IPS-20b (cell line): ENCODE measurements around the gene RAB19.

Source experiments
- H3K27ac ChIP-seq: one replicate; pipeline ENCODE4 v1.5.1; 2013; ENCODE audit warnings: low read length
- H3K27me3 ChIP-seq: 2 replicates; pipeline ENCODE4 v1.6.1; 2013; ENCODE audit warnings: mild to moderate bottlenecking, low read length, inconsistent platforms; ENCODE audit not compliant: insufficient read depth
- H3K36me3 ChIP-seq: 2 replicates; pipeline ENCODE4 v1.6.1; 2013; ENCODE audit warnings: low read depth, mild to moderate bottlenecking, inconsistent platforms, low read length, moderate library complexity; ENCODE audit not compliant: insufficient read depth
- H3K4me1 ChIP-seq: 2 replicates; pipeline ENCODE4 v1.6.1; 2013; ENCODE audit warnings: mild to moderate bottlenecking, control low read depth, inconsistent platforms, low read length, moderate library complexity; ENCODE audit not compliant: insufficient read depth
- H3K4me3 ChIP-seq: 2 replicates; pipeline ENCODE4 v1.5.1; 2013; ENCODE audit warnings: mild to moderate bottlenecking, low read length, inconsistent platforms
- H3K9ac ChIP-seq: 2 replicates; pipeline ENCODE4 v1.6.1; 2013; ENCODE audit warnings: low read depth, mild to moderate bottlenecking, inconsistent platforms, low read length, moderate library complexity
- H3K9me3 ChIP-seq: 2 replicates; pipeline ENCODE4 v1.6.1; 2013; ENCODE audit warnings: mild to moderate bottlenecking, low read depth, low read length, inconsistent platforms; ENCODE audit not compliant: insufficient read depth

The RAB19 gene

GRCh38 chr7:140384894-140385545 is 18.8 kb upstream of the RAB19 start:
- Histone ChIP-seq H3K4me1 (peaks cover 12% of the 10 kb centered on the region; the same call in 1 of the 2 replicates), H3K9me3 (no peaks in the 10 kb centered on the region), H3K4me3 (no peak overlapping the region), H3K36me3 (peaks cover 29% of the 10 kb centered on the region), H3K27ac (no peak overlapping the region), H3K9ac (no peak overlapping the region), H3K27me3 (no peaks in the 10 kb centered on the region)

DNA sequence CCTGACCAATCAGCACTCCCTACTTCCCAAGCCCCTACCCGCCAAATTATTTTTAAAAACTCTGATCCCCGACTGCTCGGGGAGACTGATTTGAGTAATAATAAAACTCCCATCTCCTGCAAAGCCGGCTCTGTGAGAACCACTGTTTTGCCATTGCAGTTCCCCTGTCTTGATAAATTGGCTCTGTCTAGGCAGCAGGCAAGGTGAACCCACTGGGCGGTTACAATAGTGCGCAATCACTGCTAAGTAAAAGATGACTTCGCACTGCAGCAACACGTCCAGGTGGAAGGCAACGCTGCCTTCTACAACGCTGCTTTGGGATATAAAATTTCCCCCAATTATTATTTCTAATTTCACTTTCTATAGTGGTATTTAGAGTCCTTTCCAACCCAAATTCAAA is 14.4 kb upstream of the RAB19 start:
- Histone ChIP-seq H3K27me3 (no peaks in the 10 kb centered on the region), H3K4me1 (peaks cover 25% of the 10 kb centered on the region; the same call in 1 of the 2 replicates), H3K9me3 (no peaks in the 10 kb centered on the region), H3K27ac (no peak overlapping the region), H3K4me3 (0 out of 2 replicates have a peak overlapping the region, but pooled peaks have one; percentile 15), H3K9ac (no peak overlapping the region), H3K36me3 (0 out of 2 replicates have a peak, but pooled peaks cover 4% of the 10 kb centered on the region)

DNA sequence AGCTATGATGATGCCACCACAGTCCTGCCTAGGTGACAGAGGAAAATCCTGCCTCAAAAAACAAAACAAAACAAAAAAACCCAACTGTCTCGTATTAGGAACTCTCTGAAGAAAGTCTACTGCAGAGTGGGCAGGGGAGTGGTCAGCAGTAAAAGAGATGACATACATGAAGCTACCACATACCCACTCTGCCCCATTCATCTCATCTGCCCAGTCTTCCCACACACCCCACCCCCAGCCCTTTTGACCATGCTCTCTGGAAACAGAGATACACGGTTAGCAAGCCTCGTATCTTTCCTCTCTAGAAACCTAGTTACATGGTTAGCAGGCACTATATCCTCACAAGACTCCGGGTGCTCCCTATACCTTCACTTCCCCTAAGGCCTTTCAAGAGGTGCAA is 13.8 kb upstream of the RAB19 start:
- Histone ChIP-seq H3K4me3 (no peak overlapping the region), H3K27ac (no peak overlapping the region), H3K27me3 (no peaks in the 10 kb centered on the region), H3K9me3 (no peaks in the 10 kb centered on the region), H3K4me1 (peaks cover 25% of the 10 kb centered on the region; the same call in 1 of the 2 replicates), H3K9ac (peak overlapping the region; percentile 40; the same call in 1 of the 2 replicates), H3K36me3 (0 out of 2 replicates have a peak, but pooled peaks cover 4% of the 10 kb centered on the region)

DNA sequence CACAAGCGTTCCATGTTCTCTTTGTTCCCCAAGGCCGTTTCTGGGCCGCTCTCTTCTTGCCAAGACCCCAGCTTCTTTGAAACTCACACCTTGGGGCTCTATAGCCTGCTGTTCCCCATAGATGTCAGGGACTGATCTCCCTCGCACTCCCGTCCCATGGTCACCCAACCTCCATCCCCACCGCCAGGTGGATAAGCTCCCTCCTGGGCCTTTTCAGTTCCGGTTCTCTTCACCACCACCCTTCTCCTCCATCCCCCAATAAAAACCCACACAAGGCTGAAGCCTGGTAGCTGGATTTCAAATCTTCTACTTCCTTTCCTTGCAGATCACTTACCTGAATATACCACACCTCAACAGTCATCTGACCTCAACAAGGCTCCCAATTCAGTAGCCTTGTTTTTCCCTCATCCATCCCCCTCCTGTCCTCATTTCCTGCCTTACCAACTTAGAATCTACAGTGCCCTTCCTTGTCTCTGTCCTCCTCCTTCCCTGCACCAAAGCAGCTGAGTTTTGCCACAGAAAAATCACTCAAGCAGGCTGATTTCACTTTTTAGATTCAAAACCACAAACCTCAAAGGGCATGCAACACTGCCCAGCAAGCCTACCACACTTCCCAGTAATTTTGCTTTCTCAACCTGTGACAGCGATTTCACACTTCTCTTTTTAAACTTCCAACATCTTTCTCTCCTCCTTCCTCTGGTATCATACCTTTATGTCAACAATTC is 13.2 kb upstream of the RAB19 start:
- H3K27me3 ChIP-seq = no peaks in the 10 kb centered on the region
- H3K4me3 ChIP-seq = no peak overlapping the region
- H3K9me3 ChIP-seq = no peaks in the 10 kb centered on the region
- 0 out of 2 replicates have a peak, but pooled peaks cover 4% of the 10 kb centered on the region for H3K36me3 ChIP-seq
- peaks cover 25% of the 10 kb centered on the region; the same call in 1 of the 2 replicates for H3K4me1 ChIP-seq
- H3K27ac ChIP-seq = no peak overlapping the region
- peak overlapping the region; percentile 40; the same call in 1 of the 2 replicates for H3K9ac ChIP-seq

DNA sequence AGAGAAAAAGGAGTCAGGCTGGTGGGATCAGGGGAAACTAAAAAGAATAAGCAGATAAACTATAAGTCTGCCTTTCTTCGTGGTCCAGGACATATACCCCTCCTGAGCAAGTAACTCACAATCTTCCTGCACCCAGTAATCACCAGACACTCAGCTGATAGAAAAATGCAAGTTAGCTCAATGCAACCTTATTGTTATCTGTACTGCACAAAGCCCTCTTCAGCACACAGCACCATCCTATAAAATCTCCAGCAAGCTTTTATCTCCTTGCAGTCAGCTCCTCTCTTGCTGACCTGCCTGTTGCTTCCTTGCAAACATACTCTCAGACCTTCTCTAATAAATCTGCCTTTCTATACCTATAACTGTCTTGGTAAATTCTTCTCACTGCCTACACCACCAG is 12.2 kb upstream of the RAB19 start:
- Histone ChIP-seq H3K27ac (no peak overlapping the region), H3K9me3 (no peaks in the 10 kb centered on the region), H3K27me3 (no peaks in the 10 kb centered on the region), H3K36me3 (0 out of 2 replicates have a peak, but pooled peaks cover under 1% of the 10 kb centered on the region), H3K4me3 (no peak overlapping the region), H3K4me1 (peaks cover 25% of the 10 kb centered on the region; the same call in 1 of the 2 replicates), H3K9ac (no peak overlapping the region)

DNA sequence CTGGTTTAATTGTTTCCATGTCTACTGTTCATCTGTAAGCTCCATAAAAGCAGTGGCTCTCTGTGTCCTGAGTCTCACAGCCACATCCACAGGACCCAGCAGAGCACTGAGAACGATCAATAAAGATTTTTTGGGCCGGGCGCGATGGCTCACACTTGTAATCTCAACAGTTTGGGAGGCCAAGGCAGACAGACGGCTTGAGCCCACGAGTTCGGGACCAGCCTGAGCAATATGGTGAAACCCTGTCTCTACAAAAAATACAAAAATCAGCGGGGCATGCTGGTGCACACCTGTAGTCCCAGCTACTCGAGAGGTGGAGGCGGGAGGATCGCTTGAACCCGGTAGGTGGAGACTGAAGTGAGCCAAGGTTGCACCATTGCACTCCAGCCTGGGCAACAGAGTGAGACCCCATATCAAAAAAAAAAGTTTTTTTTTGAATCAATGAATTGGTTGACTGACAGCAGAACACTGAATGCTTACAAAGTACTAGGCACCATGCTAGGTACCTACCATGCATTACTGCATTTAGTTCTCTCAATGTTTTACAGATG is 10.0 kb upstream of the RAB19 start:
- Histone ChIP-seq H3K9ac (no peak overlapping the region), H3K27me3 (no peaks in the 10 kb centered on the region), H3K9me3 (no peaks in the 10 kb centered on the region), H3K4me3 (no peak overlapping the region), H3K36me3 (no peaks in the 10 kb centered on the region), H3K27ac (no peak overlapping the region), H3K4me1 (peaks cover 24% of the 10 kb centered on the region; the same call in 1 of the 2 replicates)

DNA sequence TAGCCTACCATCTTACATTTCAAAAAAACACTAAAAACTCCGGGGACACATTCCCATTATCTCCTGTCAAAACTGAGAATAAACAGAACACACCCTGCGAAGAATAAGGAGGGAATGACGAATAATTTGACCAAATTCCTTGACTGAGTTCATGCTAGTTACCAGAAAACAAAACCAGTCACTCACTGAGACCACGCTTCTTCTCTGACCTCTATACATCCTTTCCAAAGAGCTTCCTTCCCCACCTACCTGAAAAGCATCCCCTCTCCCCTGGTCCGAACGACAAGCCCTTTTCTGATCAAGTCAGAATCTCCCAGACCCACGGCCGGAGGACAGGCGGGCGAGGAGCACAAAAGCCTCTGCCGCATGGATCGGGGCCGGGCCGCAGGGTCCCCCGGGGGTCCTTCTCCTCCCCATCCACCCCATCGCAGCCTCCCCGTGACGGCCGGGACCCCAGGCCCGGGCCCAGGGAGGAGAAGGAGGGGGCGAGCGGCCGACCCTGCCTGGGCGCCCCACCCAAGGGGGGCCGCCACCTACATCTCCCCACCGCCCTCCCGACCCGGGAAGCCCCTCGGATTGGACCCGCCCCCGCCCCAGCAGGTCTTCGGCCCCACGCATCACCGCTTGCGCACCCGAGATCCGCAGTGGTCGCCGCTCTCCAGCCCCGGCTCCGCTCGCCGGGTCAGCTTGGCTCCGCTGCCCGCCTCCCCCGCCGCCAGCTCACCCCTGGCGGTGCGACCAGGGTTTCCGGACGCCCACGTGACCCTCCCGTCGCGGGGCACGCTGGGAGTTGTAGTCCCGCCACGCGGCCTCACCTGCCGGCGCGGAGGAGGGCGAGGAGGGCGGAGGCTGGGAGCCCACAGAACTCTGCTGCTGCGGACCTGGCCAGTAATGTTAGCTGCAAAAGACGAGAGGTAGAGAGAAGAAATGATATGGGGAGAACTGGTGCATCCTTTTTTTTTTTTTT is 5.8 kb upstream of the RAB19 start, which contains the start of gene SLC37A3:
Gene SLC37A3 (minus strand): TSS at position 747 of the 967 bp plus-strand sequence. CDS start 16,004 bp downstream, outside the sequence.
- H3K36me3 ChIP-seq = no peaks in the 10 kb centered on the region
- H3K27ac ChIP-seq = peak within 1 kb of the TSS; percentile 2
- no peaks in the 10 kb centered on the region for H3K9me3 ChIP-seq
- no peaks in the 10 kb centered on the region for H3K27me3 ChIP-seq
- H3K4me1 ChIP-seq = peaks cover 5% of the 10 kb centered on the region; the same call in 1 of the 2 replicates
- peak within 1 kb of the TSS; percentile 88 for H3K9ac ChIP-seq
- H3K4me3 ChIP-seq = peak within 1 kb of the TSS; percentile 98

- peaks cover 5% of the 10 kb centered on the region; the same call in 1 of the 2 replicates for H3K4me1 ChIP-seq
- H3K27ac ChIP-seq = no peak overlapping the region
- H3K27me3 ChIP-seq = no peaks in the 10 kb centered on the region
- H3K4me3 ChIP-seq = peak overlapping the region; percentile 98; the same call in 1 of the 2 replicates
- H3K36me3 ChIP-seq = no peaks in the 10 kb centered on the region
- no peaks in the 10 kb centered on the region for H3K9me3 ChIP-seq
- no peak overlapping the region for H3K9ac ChIP-seq
Measured at GRCh38 chr7:140398821-140399220, 5.0 kb upstream of the RAB19 start.

DNA sequence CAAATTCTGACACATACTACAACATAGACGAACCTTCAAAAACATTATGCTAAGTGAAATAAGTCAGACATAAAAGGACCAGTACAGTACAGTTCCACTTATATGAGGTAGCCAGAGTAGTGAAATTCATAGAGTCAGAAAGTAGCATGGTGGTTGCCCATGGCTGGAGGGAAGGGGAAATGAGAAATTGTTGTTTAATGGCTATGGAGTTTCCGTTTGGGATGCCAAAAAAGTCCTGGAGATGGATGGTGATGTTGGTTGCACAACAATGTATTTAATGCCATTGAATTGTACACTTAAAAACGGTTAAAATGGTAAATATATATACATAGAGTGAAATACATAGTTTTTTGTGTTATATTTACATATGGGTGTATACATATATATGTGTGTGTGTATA is 3.5 kb upstream of the RAB19 start:
- no peaks in the 10 kb centered on the region for H3K27me3 ChIP-seq

DNA sequence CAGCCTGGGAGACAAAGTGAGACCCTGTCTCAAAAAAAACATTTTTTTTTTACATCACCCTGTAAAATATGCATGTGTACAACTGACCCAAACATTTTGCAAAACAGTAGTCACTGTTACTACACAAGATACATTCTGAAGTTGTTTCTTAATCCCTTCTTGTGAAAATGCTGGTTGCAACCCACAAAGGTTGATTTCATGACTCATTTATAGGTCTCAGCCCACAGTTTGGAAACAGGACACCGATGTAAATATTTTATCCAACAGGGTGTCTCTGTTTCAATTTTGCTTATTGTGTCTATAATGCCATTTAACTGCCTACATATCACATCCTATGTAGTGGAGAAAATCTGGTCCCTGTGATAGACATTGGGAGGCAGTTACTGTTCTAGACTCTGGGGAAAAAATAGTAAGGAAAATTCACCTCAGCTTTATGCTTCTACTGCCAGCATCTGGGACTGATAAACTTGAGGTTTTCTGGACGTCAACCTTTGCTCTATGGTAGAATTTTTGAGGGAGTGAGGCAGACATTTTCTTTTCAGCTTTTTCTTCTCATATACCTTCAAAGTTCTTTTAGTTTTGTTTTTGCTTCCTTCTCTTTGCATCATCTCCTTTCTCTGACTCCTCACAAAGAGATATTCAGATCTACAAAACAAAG is 1.6 kb upstream of the RAB19 start:
- Histone ChIP-seq H3K27ac (no peak overlapping the region), H3K9me3 (no peaks in the 10 kb centered on the region), H3K4me1 (peaks cover 12% of the 10 kb centered on the region; the same call in 1 of the 2 replicates), H3K9ac (no peak overlapping the region), H3K27me3 (no peaks in the 10 kb centered on the region), H3K4me3 (no peak overlapping the region), H3K36me3 (no peaks in the 10 kb centered on the region)

More for the DNA sequence above, 3.5 kb upstream of the RAB19 start:
- Histone ChIP-seq H3K9ac (no peak overlapping the region), H3K4me3 (no peak overlapping the region), H3K9me3 (no peaks in the 10 kb centered on the region), H3K36me3 (no peaks in the 10 kb centered on the region), H3K27ac (no peak overlapping the region), H3K4me1 (peaks cover 12% of the 10 kb centered on the region; the same call in 1 of the 2 replicates)
